PC-9 (cell line): Measurements from ENCODE around the gene TBC1D3B. TPM values are rescaled to one million over a fixed set of nuclear protein-coding genes. Genes with fewer than 3 reads are reported as not detected.
"Not testable (repeated sequence)": the region's sequence is repeated elsewhere in the genome, so short reads cannot be mapped to it uniquely, and the experiment has no call there.

Source experiments
- BruUV-seq: library from RNA; stranded (reverse); fragments of 400-500 nt; replicated peaks from 2 replicates; lab custom pipeline; 2021; lab: Mats Ljungman, UMichigan
- CTCF ChIA-PET: fragments of 300-600 bp; sonication (Branson Sonifier 250); formaldehyde crosslinking; loops from one replicate; lab custom pipeline; 2022; ENCODE audit warnings: antibody characterized with exemption; lab: Charles Lee
- POLR2A ChIA-PET: fragments of 300-600 bp; sonication (Branson Sonifier 250); formaldehyde crosslinking; loops from one replicate; lab custom pipeline; 2022; ENCODE audit warnings: antibody characterized with exemption; ENCODE audit not compliant: unreplicated experiment; lab: Charles Lee
- DNase-seq, 2 experiments: peaks; one replicate each; pipeline versions ENCODE4 v3.0.0 to v3.0.0-alpha.2; 2015 to 2022; ENCODE audit warnings: mixed read lengths in 1 of 2
- H2AFZ ChIP-seq: fragments of 200-600 bp; sonication (generic); 2 replicates; pipeline ENCODE4 v1.8.1; 2017; ENCODE audit warnings: antibody characterized with exemption
- H3F3A ChIP-seq: fragments of 200-600 bp; sonication (generic); 2 replicates; pipeline ENCODE4 v1.8.1; 2017; ENCODE audit warnings: antibody characterized with exemption, mild to moderate bottlenecking, low read depth; ENCODE audit not compliant: insufficient read depth
- H3K27ac ChIP-seq: fragments of 200-600 bp; sonication (generic); 2 replicates; pipeline ENCODE4 v1.6.1; 2016; ENCODE audit warnings: mixed run types
- H3K27me3 ChIP-seq: fragments of 200-600 bp; sonication (generic); 2 replicates; pipeline ENCODE4 v1.6.1; 2016; ENCODE audit warnings: low read depth, mixed run types; ENCODE audit not compliant: insufficient read depth
- H3K36me3 ChIP-seq: fragments of 200-600 bp; sonication (generic); 2 replicates; pipeline ENCODE4 v1.6.1; 2016; ENCODE audit warnings: low read depth, mixed run types
- H3K4me1 ChIP-seq: fragments of 200-600 bp; sonication (generic); replicated peaks from 2 replicates; pipeline ENCODE4 v1.6.1; 2016; ENCODE audit warnings: mixed run types; ENCODE audit not compliant: insufficient read depth
- H3K4me2 ChIP-seq: fragments of 200-600 bp; sonication (generic); 2 replicates; pipeline ENCODE4 v1.6.1; 2017; ENCODE audit warnings: mixed run types
- H3K4me3 ChIP-seq: fragments of 200-600 bp; sonication (generic); 2 replicates; pipeline ENCODE4 v1.6.1; 2016; ENCODE audit warnings: mixed run types
- H3K79me2 ChIP-seq: fragments of 200-600 bp; sonication (generic); 2 replicates; pipeline ENCODE4 v1.6.1; 2017; ENCODE audit warnings: low read depth, mixed run types
- H3K9me2 ChIP-seq: fragments of 200-600 bp; sonication (generic); 2 replicates; pipeline ENCODE4 v1.8.1; 2017; ENCODE audit warnings: mild to moderate bottlenecking; ENCODE audit not compliant: insufficient read depth
- H3K9me3 ChIP-seq: fragments of 200-600 bp; sonication (generic); 2 replicates; pipeline ENCODE4 v1.8.1; 2016; ENCODE audit warnings: low read depth; ENCODE audit not compliant: insufficient read depth
- H4K20me1 ChIP-seq: fragments of 200-600 bp; sonication (generic); 2 replicates; pipeline ENCODE4 v1.8.1; 2017; ENCODE audit not compliant: insufficient read depth
- CTCF ChIP-seq: fragments of 200-600 bp; sonication (generic); conservative IDR thresholded peaks from 2 replicates; pipeline ENCODE4 v1.6.1; 2017; ENCODE audit warnings: mixed run types, antibody characterized with exemption, mild to moderate bottlenecking, moderate library complexity
- EZH2 ChIP-seq: fragments of 200-600 bp; sonication (generic); IDR thresholded peaks from 2 replicates; pipeline ENCODE4 v1.8.0; 2017; ENCODE audit warnings: antibody characterized with exemption, low read depth
- intact Hi-C: fragments of 100-400 bp; cut with micrococcal nuclease; formaldehyde crosslinking; loops from one replicate; pipeline ENCODE4 v1.10.0; 2022; ENCODE audit not compliant: unreplicated experiment
- total RNA-seq: library from RNA; stranded (reverse); gene quantifications from 2 replicates; pipeline ENCODE4 v1.2.3, GENCODE V29; 2021

TBC1D3B gene
- total RNA-seq, 1 experiment from 2014 or later, result 13.8 TPM

DNA sequence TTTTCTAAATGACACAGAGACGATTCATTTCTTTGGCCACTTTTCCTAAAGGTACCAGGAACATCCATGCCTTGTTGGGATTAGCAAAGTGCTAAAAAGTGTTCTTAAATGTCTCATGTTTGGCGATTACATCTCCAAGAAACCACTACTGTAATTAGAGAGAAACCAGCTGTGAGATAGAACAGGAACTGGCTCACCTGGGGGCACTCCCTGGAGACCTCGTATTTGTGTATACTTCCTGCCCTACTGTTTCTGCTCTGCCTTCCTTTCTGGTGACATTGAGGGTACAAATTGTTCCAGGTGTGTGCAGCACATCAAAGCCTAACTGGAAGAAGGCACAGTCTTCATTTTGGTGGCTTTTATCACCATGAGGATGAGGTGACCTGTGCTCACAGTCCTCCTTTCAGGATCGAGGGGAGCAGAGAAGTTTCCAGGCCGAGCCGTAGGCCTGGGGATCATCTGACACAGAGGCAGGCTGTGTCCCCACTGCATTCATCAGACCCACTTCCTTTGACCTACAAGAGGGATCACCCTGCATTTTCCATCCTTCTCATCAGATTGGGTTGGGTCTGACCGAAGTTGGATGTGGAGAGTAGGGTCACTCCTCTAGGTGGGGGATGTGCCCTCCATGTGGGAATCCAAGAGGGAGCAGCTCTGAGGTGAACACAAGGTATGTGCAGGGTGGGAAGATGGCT lies 49.1 kb downstream of the TBC1D3B start:
- Histone ChIP-seq H2AFZ (no peak overlapping the region), H3K9me2 (no peaks in the 10 kb centered on the region), H3K36me3 (no peaks in the 10 kb centered on the region), H3K79me2 (no peaks in the 10 kb centered on the region), H3F3A (no peaks in the 10 kb centered on the region), H4K20me1 (no peaks in the 10 kb centered on the region), H3K4me2 (no peak overlapping the region), H3K9me3 (no peaks in the 10 kb centered on the region), H3K4me1 (no peaks in the 10 kb centered on the region), H3K27me3 (peaks cover 28% of the 10 kb centered on the region; the same call in 1 of the 2 replicates), H3K27ac (no peak overlapping the region), H3K4me3 (no peak overlapping the region)
- no peak for DNase-seq
- BruUV-seq, result no TSS peak
- no peak for TF ChIP-seq CTCF
- TF ChIP-seq EZH2, result no peak
- intact Hi-C loops, result no loop called here
- POLR2A ChIA-PET, result no interaction called here
- CTCF ChIA-PET, result no interaction called here

GRCh38 chr17:36124879-36125824 lies 51.3 kb downstream of the TBC1D3B start:
- CTCF ChIA-PET, result interaction anchor here (0.6 kb wide), 1 partner anchor 608 kb away, joined by 3 read pairs; no protein-coding TSS in a partner anchor
- Histone ChIP-seq H3K4me1 (no peaks in the 10 kb centered on the region), H3K9me3 (no peaks in the 10 kb centered on the region), H3K9me2 (no peaks in the 10 kb centered on the region), H3K4me3 (no peak overlapping the region), H3K27ac (no peak overlapping the region), H3K36me3 (no peaks in the 10 kb centered on the region), H3F3A (no peaks in the 10 kb centered on the region), H3K79me2 (no peaks in the 10 kb centered on the region), H3K27me3 (0 out of 2 replicates have a peak, but pooled peaks cover 17% of the 10 kb centered on the region), H4K20me1 (no peaks in the 10 kb centered on the region), H2AFZ (no peak overlapping the region), H3K4me2 (no peak overlapping the region)
- POLR2A ChIA-PET, result no interaction called here
- intact Hi-C loops, result no loop called here
- BruUV-seq, result no TSS peak
- no peak for TF ChIP-seq EZH2
- TF ChIP-seq CTCF, result no peak
- DNase-seq, result no peak

DNA sequence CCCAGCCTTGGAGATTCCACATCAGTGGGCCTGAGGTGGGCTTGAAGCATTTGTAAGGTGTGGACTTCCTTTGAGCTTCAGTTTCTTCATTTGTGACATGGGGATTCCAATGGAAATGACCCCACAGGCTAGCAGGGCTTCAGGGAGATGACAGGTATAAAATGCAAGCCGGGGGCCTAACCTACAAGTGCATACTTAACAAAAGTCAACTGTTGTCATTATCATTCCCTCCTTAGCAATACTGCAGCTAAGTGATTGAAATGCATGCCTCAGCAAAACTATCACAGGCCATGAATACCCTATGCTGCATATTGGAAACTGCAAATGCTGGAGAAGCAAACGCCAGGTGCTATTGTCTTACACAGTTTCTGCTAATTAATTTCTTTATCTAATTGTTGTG lies 53.0 kb downstream of the TBC1D3B start:
- no peaks in the 10 kb centered on the region for H3K79me2 ChIP-seq
- TF ChIP-seq CTCF, result no peak
- BruUV-seq, result no TSS peak
- no peaks in the 10 kb centered on the region for H3F3A ChIP-seq
- H3K27ac ChIP-seq, result no peak overlapping the region
- no peak overlapping the region for H3K4me2 ChIP-seq
- H3K36me3 ChIP-seq, result no peaks in the 10 kb centered on the region
- ChIA-PET CTCF (no interaction called here), POLR2A (no interaction called here)
- no peaks in the 10 kb centered on the region for H3K4me1 ChIP-seq
- intact Hi-C loops, result no loop called here
- no peaks in the 10 kb centered on the region for H4K20me1 ChIP-seq
- no peak overlapping the region for H2AFZ ChIP-seq
- peaks cover 15% of the 10 kb centered on the region; the same call in 1 of the 2 replicates for H3K27me3 ChIP-seq
- H3K4me3 ChIP-seq, result no peak overlapping the region
- H3K9me3 ChIP-seq, result no peaks in the 10 kb centered on the region
- H3K9me2 ChIP-seq, result no peaks in the 10 kb centered on the region
- no peak for DNase-seq

GRCh38 chr17:36121099-36121498 lies 55.3 kb downstream of the TBC1D3B start:
- H3K9me2 ChIP-seq, H3F3A ChIP-seq, H3K4me2 ChIP-seq, POLR2A ChIA-PET, H3K27ac ChIP-seq, intact Hi-C loops, H3K79me2 ChIP-seq, H3K27me3 ChIP-seq, CTCF ChIA-PET, DNase-seq, H3K36me3 ChIP-seq, H4K20me1 ChIP-seq, H3K4me3 ChIP-seq, BruUV-seq, H2AFZ ChIP-seq, H3K9me3 ChIP-seq, H3K4me1 ChIP-seq: not testable (repeated sequence)
